HUES64 (cell line): ENCODE data around the gene PRPSAP2.
"Not testable (repeated sequence)": the region's sequence is repeated elsewhere in the genome, so short reads cannot be mapped to it uniquely, and the experiment has no call there.

ENCODE experiments used
- H3K27ac ChIP-seq: 2 replicates; pipeline ENCODE4 v1.7.0; 2013; ENCODE audit warnings: low read depth, low read length, inconsistent platforms
- H3K27me3 ChIP-seq: 2 replicates; pipeline ENCODE4 v1.6.1; 2013; ENCODE audit warnings: mild to moderate bottlenecking, low read length; ENCODE audit not compliant: insufficient read depth
- H3K36me3 ChIP-seq: 2 replicates; pipeline ENCODE4 v1.6.1; 2013; ENCODE audit warnings: mild to moderate bottlenecking, low read length; ENCODE audit not compliant: insufficient read depth
- H3K4me1 ChIP-seq: 2 replicates; pipeline ENCODE4 v1.6.1; 2013; ENCODE audit warnings: mild to moderate bottlenecking, low read length, moderate library complexity; ENCODE audit not compliant: insufficient read depth
- H3K4me3 ChIP-seq: 2 replicates; pipeline ENCODE4 v1.5.1; 2013; ENCODE audit warnings: mild to moderate bottlenecking, low read length, moderate library complexity
- H3K9ac ChIP-seq: 2 replicates; pipeline ENCODE4 v1.6.1; 2013; ENCODE audit warnings: mild to moderate bottlenecking, low read depth, low read length
- H3K9me3 ChIP-seq: 2 replicates; pipeline ENCODE4 v1.6.1; 2013; ENCODE audit warnings: low read depth, low read length; ENCODE audit not compliant: insufficient read depth
- WGBS: fragments of 150-250, 120-280 bp; methylation state at CpG from one replicate; pipeline ENCODE4 v1.1.7; 2013; ENCODE audit warnings: missing lambda C conversion rate; 5-methylcytosine and 5-hydroxymethylcytosine counted together

Gene PRPSAP2

DNA sequence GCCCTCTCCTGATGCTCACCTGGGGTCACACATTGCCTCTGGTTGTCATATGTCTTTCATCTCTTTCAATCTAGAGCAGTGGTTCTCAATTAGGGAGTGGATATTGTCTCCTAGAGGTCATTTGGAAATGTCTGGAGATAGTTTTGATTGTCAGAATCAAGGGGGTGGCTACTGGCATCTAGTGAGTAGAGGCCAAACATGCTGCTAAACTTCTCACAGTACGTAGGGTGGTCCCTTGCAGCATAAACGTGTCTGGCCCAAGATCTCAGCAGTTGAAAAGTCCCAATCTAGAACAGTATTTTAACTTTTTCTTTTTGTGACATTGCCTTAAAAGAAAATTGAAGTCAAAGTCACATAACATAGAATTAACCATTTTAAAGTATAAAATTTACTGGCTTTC lies 63.6 kb downstream of the PRPSAP2 start:
- H3K4me1 ChIP-seq = peaks cover 5% of the 10 kb centered on the region; the same call in 1 of the 2 replicates
- no peak overlapping the region for H3K4me3 ChIP-seq
- no peaks in the 10 kb centered on the region for H3K9me3 ChIP-seq
- 88% methylated on average over 2 of the region's 2 CpGs for WGBS
- H3K27ac ChIP-seq = 0 out of 2 replicates have a peak overlapping the region, but pooled peaks have one; percentile 18
- H3K9ac ChIP-seq = no peak overlapping the region
- peaks cover 34% of the 10 kb centered on the region for H3K36me3 ChIP-seq
- no peaks in the 10 kb centered on the region for H3K27me3 ChIP-seq

DNA sequence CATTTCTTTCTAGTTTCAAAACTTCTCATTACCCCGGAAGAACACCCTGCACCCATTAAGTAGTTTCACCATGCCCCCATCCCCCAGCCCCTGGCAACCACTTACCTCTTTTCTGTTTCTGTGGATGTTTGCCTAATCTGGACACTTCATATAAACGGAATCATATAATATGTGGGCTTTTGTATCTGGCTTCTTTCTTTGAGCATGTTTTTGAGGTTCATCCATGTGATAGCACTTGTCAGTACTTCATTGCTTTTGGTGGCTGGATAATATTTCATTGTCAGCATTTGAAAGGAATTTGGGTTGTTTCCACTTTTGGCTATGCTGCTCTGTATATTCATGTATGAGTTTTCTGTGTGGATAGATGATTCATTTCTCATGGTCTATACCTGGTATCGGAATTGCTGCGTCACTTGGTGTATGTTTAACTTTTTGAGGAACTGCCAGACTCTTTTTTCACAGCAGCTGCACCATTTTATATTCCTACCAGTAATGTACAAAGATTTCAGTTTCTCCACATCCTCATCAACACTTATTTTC lies 64.1 kb downstream of the PRPSAP2 start:
- Histone ChIP-seq H3K36me3 (peaks cover 34% of the 10 kb centered on the region), H3K27ac (no peak overlapping the region), H3K4me1 (peaks cover 5% of the 10 kb centered on the region; the same call in 1 of the 2 replicates), H3K27me3 (no peaks in the 10 kb centered on the region), H3K9me3 (no peaks in the 10 kb centered on the region), H3K9ac (no peak overlapping the region), H3K4me3 (no peak overlapping the region)
- 98% methylated on average over 4 of the region's 4 CpGs for WGBS

DNA sequence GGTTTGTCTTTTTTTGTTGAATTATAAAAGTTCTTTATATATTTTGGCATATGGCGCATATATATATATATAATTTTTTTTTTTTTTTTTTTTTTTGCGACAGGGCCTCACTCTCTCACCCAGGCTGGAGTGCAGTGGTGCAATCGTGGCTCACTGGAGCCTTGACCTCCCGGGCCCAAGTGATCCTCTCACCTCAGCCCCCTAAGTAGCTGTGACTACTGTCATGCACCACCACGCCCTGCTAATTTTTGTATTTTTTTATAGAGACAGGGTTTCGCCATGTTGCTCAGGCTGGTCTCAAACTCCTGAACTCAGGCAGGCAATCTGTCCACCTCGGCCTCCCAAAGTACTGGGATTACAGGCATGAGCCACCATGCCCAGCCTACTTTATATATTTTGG lies 64.7 kb downstream of the PRPSAP2 start:
- 93% methylated on average over 6 of the region's 7 CpGs for WGBS
- not testable (repeated sequence) for H3K27me3 ChIP-seq, H3K27ac ChIP-seq, H3K4me3 ChIP-seq, H3K4me1 ChIP-seq, H3K9me3 ChIP-seq, H3K9ac ChIP-seq
- H3K36me3 ChIP-seq = peaks cover 37% of the 10 kb centered on the region

DNA sequence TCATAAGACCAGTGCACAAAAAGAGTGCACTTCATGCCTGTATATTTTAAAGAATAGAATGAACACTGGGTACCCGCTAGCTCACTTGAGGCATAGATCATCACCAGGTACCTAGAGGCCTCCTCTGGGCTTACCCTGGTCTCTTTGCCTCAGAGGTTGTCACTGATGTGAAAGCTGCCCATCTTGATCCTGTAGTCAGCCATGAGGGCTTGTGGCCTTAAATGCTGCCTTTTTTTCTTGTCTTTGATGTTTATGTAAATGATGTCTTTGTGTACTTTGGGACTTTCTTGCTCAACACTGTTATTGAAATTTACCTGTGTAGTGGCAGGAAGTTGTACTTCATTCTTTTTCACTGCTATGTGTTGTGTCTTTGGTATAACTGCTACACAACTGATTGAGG lies 67.3 kb downstream of the PRPSAP2 start:
- H3K9me3 ChIP-seq = no peaks in the 10 kb centered on the region
- H3K27me3 ChIP-seq = no peaks in the 10 kb centered on the region
- 95% methylated on average over 1 of the region's 1 CpG for WGBS
- no peak overlapping the region for H3K27ac ChIP-seq
- peaks cover 48% of the 10 kb centered on the region for H3K36me3 ChIP-seq
- no peak overlapping the region for H3K9ac ChIP-seq
- peaks cover 5% of the 10 kb centered on the region; the same call in 1 of the 2 replicates for H3K4me1 ChIP-seq
- H3K4me3 ChIP-seq = no peak overlapping the region

DNA sequence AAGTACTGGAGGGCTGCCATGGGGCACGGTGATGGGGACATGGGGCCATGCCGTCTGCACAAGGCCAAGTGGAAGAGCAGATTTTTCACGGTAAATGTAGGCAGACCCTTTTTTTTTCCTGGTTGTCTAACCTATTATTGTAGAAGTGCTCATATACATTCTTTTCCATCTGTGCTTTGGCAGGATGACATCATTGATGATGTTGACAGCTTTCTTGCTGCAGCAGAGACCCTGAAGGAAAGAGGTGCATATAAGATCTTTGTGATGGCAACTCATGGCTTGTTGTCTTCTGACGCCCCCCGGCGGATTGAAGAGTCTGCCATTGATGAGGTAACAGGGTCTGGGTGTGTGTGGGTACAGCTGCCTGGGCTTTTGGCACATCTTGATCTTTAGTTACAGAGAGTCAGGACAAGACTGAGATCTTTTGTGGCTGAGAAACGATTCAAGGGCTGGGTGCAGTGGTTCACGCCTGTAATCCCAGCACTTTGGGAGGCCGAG lies 70.7 kb downstream of the PRPSAP2 start:
- no peak overlapping the region for H3K9ac ChIP-seq
- peaks cover 59% of the 10 kb centered on the region for H3K36me3 ChIP-seq
- whole genome bisulfite sequencing = 95% methylated on average over 9 of the region's 9 CpGs
- H3K9me3 ChIP-seq = no peaks in the 10 kb centered on the region
- peaks cover 5% of the 10 kb centered on the region; the same call in 1 of the 2 replicates for H3K4me1 ChIP-seq
- H3K4me3 ChIP-seq = no peak overlapping the region
- no peaks in the 10 kb centered on the region for H3K27me3 ChIP-seq
- no peak overlapping the region for H3K27ac ChIP-seq

DNA sequence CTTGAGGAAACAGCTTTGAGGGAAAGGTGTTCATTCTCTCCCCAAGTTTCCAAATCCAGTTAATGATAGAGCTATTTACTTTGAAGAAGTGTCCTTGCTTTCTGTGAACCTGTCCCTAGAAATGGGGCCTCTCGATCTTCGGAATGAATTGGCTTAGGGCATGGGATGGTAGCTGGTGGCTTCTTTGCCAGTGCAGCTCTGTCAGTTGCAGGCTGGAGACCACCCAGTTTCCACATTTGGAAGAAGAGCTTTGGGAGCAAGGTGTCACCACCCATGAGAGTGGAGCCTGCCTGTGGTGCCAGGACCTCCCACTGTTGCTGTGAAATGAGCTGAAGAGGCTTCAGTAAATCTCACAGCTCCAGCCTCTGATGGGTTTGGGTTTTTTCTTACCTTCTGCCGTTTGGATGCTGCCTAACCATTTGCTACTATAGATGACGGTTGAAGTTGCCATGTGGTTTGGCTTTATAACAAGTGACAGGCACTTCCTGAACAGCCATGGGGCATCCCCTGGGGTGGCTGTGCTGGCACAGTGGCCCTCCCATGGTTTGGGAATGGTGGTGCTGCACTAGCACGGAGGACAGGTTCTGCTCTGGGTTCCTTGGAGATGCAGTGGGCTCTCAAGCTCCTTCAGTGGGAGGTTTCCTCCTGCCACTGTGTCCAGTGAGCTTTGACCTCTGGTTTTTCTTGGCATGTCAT lies 74.6 kb downstream of the PRPSAP2 start:
- 91% methylated on average over 5 of the region's 5 CpGs for WGBS
- Histone ChIP-seq H3K27me3 (no peaks in the 10 kb centered on the region), H3K9me3 (no peaks in the 10 kb centered on the region), H3K4me3 (no peak overlapping the region), H3K4me1 (no peaks in the 10 kb centered on the region), H3K27ac (no peak overlapping the region), H3K9ac (no peak overlapping the region), H3K36me3 (peaks cover 41% of the 10 kb centered on the region)

DNA sequence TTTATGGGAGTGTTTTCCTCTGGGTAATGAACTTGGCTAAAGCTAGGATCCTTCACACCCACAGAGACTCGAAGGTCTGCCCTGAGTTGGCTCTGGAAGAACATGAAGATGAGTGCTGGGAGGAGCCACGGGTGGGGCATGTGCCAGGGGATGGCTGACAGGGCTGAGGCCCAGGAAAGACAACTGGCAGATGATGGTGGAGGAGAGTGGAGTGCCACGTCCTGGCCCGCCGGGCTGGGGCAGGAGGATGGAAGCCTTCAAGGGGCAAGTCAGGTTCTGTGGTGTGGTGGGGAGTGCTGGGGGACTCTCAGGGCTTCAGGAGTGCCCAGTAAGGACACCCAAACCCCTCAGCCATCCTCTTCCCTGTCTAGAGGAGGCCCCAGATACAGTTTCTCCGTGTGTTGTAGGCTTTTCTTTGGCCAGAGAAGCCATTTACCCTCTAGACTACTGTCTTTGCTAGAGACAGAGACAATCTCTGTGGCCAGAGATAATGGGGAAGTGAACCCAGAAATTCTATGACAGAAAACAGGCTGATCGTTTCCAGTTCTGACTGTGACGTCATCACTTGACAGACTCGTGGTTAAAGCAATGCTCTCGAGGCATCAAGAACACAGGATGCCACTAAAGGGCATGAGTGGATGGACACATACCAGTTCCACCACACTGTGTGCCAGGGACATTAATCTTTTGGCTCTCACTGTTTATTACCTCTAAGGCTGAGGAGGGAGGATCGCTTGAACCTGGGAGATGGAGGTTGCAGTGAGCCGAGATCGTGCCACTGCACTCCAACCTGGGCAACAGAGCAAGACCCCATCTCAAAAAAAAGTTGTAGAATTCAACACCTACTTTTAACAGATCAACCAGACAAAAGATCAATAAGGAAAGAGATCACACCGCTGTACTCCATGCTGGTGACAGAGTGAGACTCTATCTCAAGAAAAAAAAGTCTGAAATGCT lies 75.4 kb downstream of the PRPSAP2 start:
- 91% methylated on average over 14 of the region's 14 CpGs for WGBS
- H3K4me3 ChIP-seq = no peak overlapping the region
- H3K27me3 ChIP-seq = no peaks in the 10 kb centered on the region
- no peaks in the 10 kb centered on the region for H3K9me3 ChIP-seq
- H3K27ac ChIP-seq = no peak overlapping the region
- H3K4me1 ChIP-seq = no peaks in the 10 kb centered on the region
- H3K9ac ChIP-seq = no peak overlapping the region
- H3K36me3 ChIP-seq = peaks cover 32% of the 10 kb centered on the region

DNA sequence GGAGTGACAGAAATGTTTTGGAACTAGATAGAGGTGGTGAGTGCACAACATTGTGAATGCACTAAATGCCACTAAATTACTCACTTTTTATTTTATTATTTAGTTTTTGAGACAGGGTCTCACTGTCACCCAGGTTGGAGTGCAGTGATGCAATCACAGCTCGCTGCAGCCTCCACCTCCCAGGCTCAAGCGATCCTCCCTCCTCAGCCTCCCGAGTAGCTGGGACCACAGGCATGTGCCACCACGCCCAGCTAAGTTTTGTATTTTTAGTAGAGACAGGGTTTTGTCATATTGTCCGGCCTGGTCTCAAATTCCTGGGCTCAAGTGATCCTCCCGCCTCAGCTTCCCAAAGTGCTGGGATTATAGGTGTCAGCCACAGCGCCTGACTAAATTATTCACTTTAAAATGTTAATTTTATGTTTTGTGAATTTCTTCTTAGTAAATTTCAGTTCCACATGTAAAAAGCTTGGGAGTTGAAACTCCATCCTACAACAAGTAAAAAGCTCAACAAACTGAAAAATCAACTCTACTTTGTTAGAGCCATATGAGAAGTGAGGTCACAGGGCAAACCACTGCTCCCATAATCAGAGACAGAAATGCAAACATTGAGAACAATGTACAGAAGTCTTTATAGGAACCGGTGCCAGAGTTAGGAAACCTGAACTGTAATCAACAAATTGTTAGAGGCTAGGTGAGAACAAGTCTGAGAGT lies 80.2 kb downstream of the PRPSAP2 start:
- no peak overlapping the region for H3K9ac ChIP-seq
- no peaks in the 10 kb centered on the region for H3K9me3 ChIP-seq
- 92% methylated on average over 8 of the region's 8 CpGs for WGBS

DNA sequence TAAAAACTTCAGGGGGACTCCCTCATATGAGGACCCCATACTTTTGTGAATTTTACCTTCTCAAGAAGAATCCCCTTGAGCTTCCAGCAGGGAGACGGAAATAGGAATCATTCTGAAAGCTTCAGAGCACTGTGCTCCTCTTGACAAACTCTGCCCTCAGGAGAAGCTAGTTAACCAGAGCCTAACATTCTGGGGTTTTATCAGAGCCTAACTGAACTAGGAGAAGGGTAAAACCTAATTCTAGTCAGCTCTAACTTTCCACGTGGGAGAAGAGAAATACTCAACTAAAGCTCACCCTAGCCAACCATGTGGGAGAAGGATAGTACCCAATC lies 80.7 kb downstream of the PRPSAP2 start:
- WGBS = 100% methylated on average over 2 of the region's 2 CpGs
- Histone ChIP-seq H3K9ac (no peak overlapping the region), H3K36me3 (no peaks in the 10 kb centered on the region), H3K9me3 (no peaks in the 10 kb centered on the region), H3K27me3 (no peaks in the 10 kb centered on the region), H3K4me1 (no peaks in the 10 kb centered on the region), H3K4me3 (no peak overlapping the region), H3K27ac (no peak overlapping the region)

More for the DNA sequence above, 80.2 kb downstream of the PRPSAP2 start:
- Histone ChIP-seq H3K27ac (no peak overlapping the region), H3K36me3 (no peaks in the 10 kb centered on the region), H3K4me1 (no peaks in the 10 kb centered on the region), H3K4me3 (no peak overlapping the region), H3K27me3 (no peaks in the 10 kb centered on the region)

DNA sequence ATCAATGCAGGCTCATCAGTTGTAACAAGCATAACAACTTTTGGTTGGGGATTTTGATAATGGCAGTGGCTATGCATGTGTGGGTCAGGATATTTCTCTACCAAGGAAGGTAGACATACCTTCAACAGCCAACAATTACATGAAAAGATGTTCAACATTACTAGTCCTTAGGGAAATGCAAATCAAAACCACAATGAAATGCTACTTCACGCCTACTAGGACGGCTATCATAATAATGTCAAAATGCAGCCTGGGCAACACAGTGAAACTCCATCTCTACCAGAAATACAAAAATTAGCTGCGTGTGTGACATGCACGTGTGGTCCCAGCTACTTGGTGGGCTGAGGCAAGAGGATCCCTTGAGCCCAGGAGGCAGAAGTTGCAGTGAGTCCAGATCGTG lies 86.7 kb downstream of the PRPSAP2 start:
- 90% methylated on average over 5 of the region's 5 CpGs for WGBS
- Histone ChIP-seq H3K27ac (no peak overlapping the region), H3K9me3 (no peaks in the 10 kb centered on the region), H3K4me1 (no peaks in the 10 kb centered on the region), H3K9ac (no peak overlapping the region), H3K27me3 (no peaks in the 10 kb centered on the region), H3K4me3 (no peak overlapping the region), H3K36me3 (no peaks in the 10 kb centered on the region)
